ENCODE measurements around the gene KLHDC9. TPM values are rescaled to one million over a fixed set of nuclear protein-coding genes. Genes with fewer than 3 reads are reported as not detected.
"Not testable (repeated sequence)": the region's sequence is repeated elsewhere in the genome, so short reads cannot be mapped to it uniquely, and the experiment has no call there.

Gene KLHDC9
- total RNA-seq (2014; rRNA removed; shearing (Covaris generic); ENCODE audit: low replicate concordance), result not detected in 2 replicates

GRCh38 chr1:161098210-161099068, at the start of gene KLHDC9:
Gene KLHDC9 (plus strand): TSS chr1:161098361. CDS start chr1:161098536, 175 bp downstream.
- Histone ChIP-seq H3K36me3 (peaks cover 37% of the 10 kb centered on the region), H3K27me3 (no peaks in the 10 kb centered on the region), H3K4me3 (no peak within 1 kb of the TSS), H3K9me3 (no peaks in the 10 kb centered on the region)
- no peak for DNase-seq

GRCh38 chr1:161048949-161049722, 49.0 kb upstream of the KLHDC9 start:
- no peaks in the 10 kb centered on the region for H3K27me3 ChIP-seq
- no peak for DNase-seq
- no peak overlapping the region for H3K4me3 ChIP-seq
- peaks cover 5% of the 10 kb centered on the region; the same call in 1 of the 2 replicates for H3K9me3 ChIP-seq
- H3K36me3 ChIP-seq, result no peaks in the 10 kb centered on the region; the same call in 1 of the 2 replicates

- peaks cover 5% of the 10 kb centered on the region; the same call in 1 of the 2 replicates for H3K9me3 ChIP-seq
- DNase-seq, result no peak
- H3K27me3 ChIP-seq, result no peaks in the 10 kb centered on the region
- H3K4me3 ChIP-seq, result no peak overlapping the region
- no peaks in the 10 kb centered on the region for H3K36me3 ChIP-seq
Measured at GRCh38 chr1:161051219-161051618, 46.9 kb upstream of the KLHDC9 start.

GRCh38 chr1:161052899-161053298, 45.3 kb upstream of the KLHDC9 start:
- H3K4me3 ChIP-seq, result no peak overlapping the region
- H3K36me3 ChIP-seq, result no peaks in the 10 kb centered on the region
- no peaks in the 10 kb centered on the region for H3K9me3 ChIP-seq
- no peaks in the 10 kb centered on the region for H3K27me3 ChIP-seq
- peak; percentile 64 for DNase-seq

- Histone ChIP-seq H3K36me3 (no peaks in the 10 kb centered on the region), H3K9me3 (no peaks in the 10 kb centered on the region), H3K4me3 (no peak overlapping the region), H3K27me3 (no peaks in the 10 kb centered on the region)
- DNase-seq, result no peak
Measured at GRCh38 chr1:161054232-161054631, 43.9 kb upstream of the KLHDC9 start.

GRCh38 chr1:161054805-161055204, 43.4 kb upstream of the KLHDC9 start:
- Histone ChIP-seq H3K27me3 (no peaks in the 10 kb centered on the region), H3K36me3 (no peaks in the 10 kb centered on the region), H3K9me3 (no peaks in the 10 kb centered on the region), H3K4me3 (no peak overlapping the region)
- no peak for DNase-seq

GRCh38 chr1:161059293-161059692, 38.9 kb upstream of the KLHDC9 start:
- Histone ChIP-seq H3K27me3 (no peaks in the 10 kb centered on the region), H3K9me3 (no peaks in the 10 kb centered on the region), H3K4me3 (no peak overlapping the region), H3K36me3 (no peaks in the 10 kb centered on the region)
- DNase-seq, result no peak

- no peak overlapping the region for H3K4me3 ChIP-seq
- no peaks in the 10 kb centered on the region for H3K9me3 ChIP-seq
- no peaks in the 10 kb centered on the region for H3K27me3 ChIP-seq
- no peaks in the 10 kb centered on the region for H3K36me3 ChIP-seq
- DNase-seq, result no peak
Measured at GRCh38 chr1:161061419-161061818, 36.7 kb upstream of the KLHDC9 start.

- H3K9me3 ChIP-seq, H3K4me3 ChIP-seq, DNase-seq, H3K36me3 ChIP-seq, H3K27me3 ChIP-seq: not testable (repeated sequence)
Measured at GRCh38 chr1:161063936-161064335, 34.2 kb upstream of the KLHDC9 start.

GRCh38 chr1:161065681-161066080, 32.5 kb upstream of the KLHDC9 start:
- H3K4me3 ChIP-seq, DNase-seq, H3K27me3 ChIP-seq, H3K36me3 ChIP-seq, H3K9me3 ChIP-seq: not testable (repeated sequence)

GRCh38 chr1:161066694-161067093, 31.5 kb upstream of the KLHDC9 start:
- DNase-seq, result no peak
- no peak overlapping the region for H3K4me3 ChIP-seq
- H3K36me3 ChIP-seq, result no peaks in the 10 kb centered on the region
- no peaks in the 10 kb centered on the region for H3K27me3 ChIP-seq
- H3K9me3 ChIP-seq, result no peaks in the 10 kb centered on the region

- no peaks in the 10 kb centered on the region for H3K36me3 ChIP-seq
- H3K27me3 ChIP-seq, result no peaks in the 10 kb centered on the region
- no peak for DNase-seq
- H3K9me3 ChIP-seq, result no peaks in the 10 kb centered on the region
- no peak overlapping the region for H3K4me3 ChIP-seq
Measured at GRCh38 chr1:161068306-161069234, 29.6 kb upstream of the KLHDC9 start.

GRCh38 chr1:161069241-161069640, 28.9 kb upstream of the KLHDC9 start:
- H3K36me3 ChIP-seq, result no peaks in the 10 kb centered on the region
- H3K9me3 ChIP-seq, result no peaks in the 10 kb centered on the region
- no peaks in the 10 kb centered on the region for H3K27me3 ChIP-seq
- no peak for DNase-seq
- H3K4me3 ChIP-seq, result no peak overlapping the region

- H3K4me3 ChIP-seq, result no peak within 1 kb of the TSS
- H3K27me3 ChIP-seq, result no peaks in the 10 kb centered on the region
- no peaks in the 10 kb centered on the region for H3K9me3 ChIP-seq
- no peak for DNase-seq
- H3K36me3 ChIP-seq, result no peaks in the 10 kb centered on the region
Measured at GRCh38 chr1:161069731-161070270, 28.4 kb upstream of the KLHDC9 start, which contains the start of gene ARHGAP30. Gene ARHGAP30 (minus strand): TSS chr1:161069891. CDS start chr1:161069624, 267 bp downstream.

GRCh38 chr1:161070761-161071160, 27.4 kb upstream of the KLHDC9 start:
- H3K9me3 ChIP-seq, result no peaks in the 10 kb centered on the region
- no peak overlapping the region for H3K4me3 ChIP-seq
- H3K36me3 ChIP-seq, result no peaks in the 10 kb centered on the region
- no peak for DNase-seq
- no peaks in the 10 kb centered on the region for H3K27me3 ChIP-seq

- peak; percentile 48 for DNase-seq
- H3K36me3 ChIP-seq, result no peaks in the 10 kb centered on the region
Measured at GRCh38 chr1:161071886-161072371, 26.2 kb upstream of the KLHDC9 start.

More at GRCh38 chr1:161071886-161072371, 26.2 kb upstream of the KLHDC9 start:
- no peaks in the 10 kb centered on the region for H3K9me3 ChIP-seq
- H3K27me3 ChIP-seq, result no peaks in the 10 kb centered on the region
- H3K4me3 ChIP-seq, result no peak overlapping the region

All from MG63 (cell line).